Mononuclear cell (primary cell): Measurements from ENCODE around the gene UGT1A5. TPM values are rescaled to one million over a fixed set of nuclear protein-coding genes. Genes with fewer than 3 reads are reported as not detected.

Experiments used
- total RNA-seq: library from RNA; depleted of rRNA; stranded (reverse); fragments of >200 nt; gene quantifications from one replicate; pipeline ENCODE4 v1.2.3, GENCODE V29; 2012

UGT1A5 gene
- total RNA-seq, 1 donor, result not detected

Other genes with a start within 250 kb of the UGT1A5 start
- gene USP40, start 146.1 kb upstream of the UGT1A5 start, total RNA-seq, result 6.7 TPM
- not detected for gene UGT1A8, start 95.3 kb upstream of the UGT1A5 start, total RNA-seq
- gene UGT1A10, start 76.5 kb upstream of the UGT1A5 start, total RNA-seq, result not detected
- not detected for gene UGT1A9, start 41.0 kb upstream of the UGT1A5 start, total RNA-seq
- gene UGT1A7, start 31.0 kb upstream of the UGT1A5 start, total RNA-seq, result not detected
- not detected for gene UGT1A6, start 20.0 kb upstream of the UGT1A5 start, total RNA-seq
- not detected for gene UGT1A4, start 5.8 kb downstream of the UGT1A5 start, total RNA-seq
- gene UGT1A3, start 16.1 kb downstream of the UGT1A5 start, total RNA-seq, result not detected
- not detected for gene UGT1A1, start 47.4 kb downstream of the UGT1A5 start, total RNA-seq
- not detected for gene MROH2A, start 65.4 kb downstream of the UGT1A5 start, total RNA-seq
- 0.31 TPM for gene HJURP, start 141.6 kb downstream of the UGT1A5 start, total RNA-seq
- not detected for gene TRPM8, start 204.5 kb downstream of the UGT1A5 start, total RNA-seq